Gastrocnemius medialis (tissue), 4 donors: Measurements from ENCODE around the gene CLCN6.

Source experiments
- POLR2A ChIP-seq, 2 donors: fragments of 450-650 bp; IDR thresholded peaks; one replicate each; pipeline ENCODE4 v1.6.1; 2017; ENCODE audit warnings: antibody characterized with exemption in 2 of 2, mild to moderate bottlenecking in 2 of 2, moderate library complexity in 2 of 2
- TF ChIP-seq, protein P1 (sequence below), 5 experiments: fragments of 450-650 bp in 3 of 5; fragments of 200-600 bp in 2 of 5; sonication (generic) in 2 of 5; IDR thresholded peaks in 4 of 5; conservative IDR thresholded peaks in 1 of 5; 1 replicate in 4 of 5; 2 replicates in 1 of 5; pipeline ENCODE4 v1.5.1; 2016 to 2019; ENCODE audit warnings: antibody characterized with exemption in 5 of 5, mild to moderate bottlenecking in 3 of 5, moderate library complexity in 3 of 5

DNA sequence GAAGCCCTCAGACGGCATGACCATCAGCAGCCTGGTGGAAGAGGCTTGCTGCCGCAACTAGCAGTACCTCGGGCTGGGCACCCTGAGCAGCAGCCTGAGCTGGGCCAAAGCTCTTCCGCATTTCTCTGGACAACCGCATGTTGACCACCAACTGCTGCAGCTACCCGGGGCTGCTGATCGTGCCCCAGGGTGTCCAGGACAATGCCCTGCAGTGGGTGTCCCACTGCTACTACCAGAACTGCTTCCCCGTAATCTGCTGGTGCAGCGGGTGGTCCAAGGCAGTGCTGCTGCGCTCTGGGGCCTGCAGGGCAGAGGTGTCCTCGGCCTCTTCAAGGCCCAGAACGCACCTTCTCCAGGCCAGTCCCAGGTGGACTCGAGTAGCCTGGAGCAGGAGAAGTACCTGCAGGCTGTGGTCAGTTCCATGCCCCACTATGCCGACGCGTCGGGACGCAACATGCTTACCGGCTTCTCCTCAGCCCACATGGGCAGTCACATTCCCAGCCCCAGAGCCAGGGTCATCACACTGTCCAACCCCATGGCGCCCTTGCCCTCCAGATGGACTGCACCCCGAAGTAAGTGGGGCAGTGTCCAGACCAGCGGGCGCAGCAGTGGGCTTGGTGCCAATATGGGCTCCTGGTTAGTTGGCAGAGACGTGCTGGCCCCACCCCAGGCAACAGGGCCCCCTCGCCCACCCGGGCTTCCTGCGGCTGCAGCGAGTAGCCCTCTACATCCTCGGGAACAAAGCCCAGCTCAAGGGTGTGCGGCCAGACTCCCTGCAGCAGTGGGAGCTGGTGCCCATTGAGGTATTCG is 72.3 kb downstream of the CLCN6 start:
- TF ChIP-seq, protein P1, sequence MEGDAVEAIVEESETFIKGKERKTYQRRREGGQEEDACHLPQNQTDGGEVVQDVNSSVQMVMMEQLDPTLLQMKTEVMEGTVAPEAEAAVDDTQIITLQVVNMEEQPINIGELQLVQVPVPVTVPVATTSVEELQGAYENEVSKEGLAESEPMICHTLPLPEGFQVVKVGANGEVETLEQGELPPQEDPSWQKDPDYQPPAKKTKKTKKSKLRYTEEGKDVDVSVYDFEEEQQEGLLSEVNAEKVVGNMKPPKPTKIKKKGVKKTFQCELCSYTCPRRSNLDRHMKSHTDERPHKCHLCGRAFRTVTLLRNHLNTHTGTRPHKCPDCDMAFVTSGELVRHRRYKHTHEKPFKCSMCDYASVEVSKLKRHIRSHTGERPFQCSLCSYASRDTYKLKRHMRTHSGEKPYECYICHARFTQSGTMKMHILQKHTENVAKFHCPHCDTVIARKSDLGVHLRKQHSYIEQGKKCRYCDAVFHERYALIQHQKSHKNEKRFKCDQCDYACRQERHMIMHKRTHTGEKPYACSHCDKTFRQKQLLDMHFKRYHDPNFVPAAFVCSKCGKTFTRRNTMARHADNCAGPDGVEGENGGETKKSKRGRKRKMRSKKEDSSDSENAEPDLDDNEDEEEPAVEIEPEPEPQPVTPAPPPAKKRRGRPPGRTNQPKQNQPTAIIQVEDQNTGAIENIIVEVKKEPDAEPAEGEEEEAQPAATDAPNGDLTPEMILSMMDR (IDR thresholded peaks at IDR 0.05 in 4 of 5, conservative IDR thresholded peaks at IDR 0.05 in 1 of 5): no peak
- TF ChIP-seq POLR2A (IDR thresholded peaks at IDR 0.05): no peak
